ENCODE measurements around the gene ERC2. TPM values are rescaled to one million over a fixed set of nuclear protein-coding genes. Genes with fewer than 3 reads are reported as not detected.

Gene ERC2
- polyA plus RNA-seq, 3 donors = not detected

DNA sequence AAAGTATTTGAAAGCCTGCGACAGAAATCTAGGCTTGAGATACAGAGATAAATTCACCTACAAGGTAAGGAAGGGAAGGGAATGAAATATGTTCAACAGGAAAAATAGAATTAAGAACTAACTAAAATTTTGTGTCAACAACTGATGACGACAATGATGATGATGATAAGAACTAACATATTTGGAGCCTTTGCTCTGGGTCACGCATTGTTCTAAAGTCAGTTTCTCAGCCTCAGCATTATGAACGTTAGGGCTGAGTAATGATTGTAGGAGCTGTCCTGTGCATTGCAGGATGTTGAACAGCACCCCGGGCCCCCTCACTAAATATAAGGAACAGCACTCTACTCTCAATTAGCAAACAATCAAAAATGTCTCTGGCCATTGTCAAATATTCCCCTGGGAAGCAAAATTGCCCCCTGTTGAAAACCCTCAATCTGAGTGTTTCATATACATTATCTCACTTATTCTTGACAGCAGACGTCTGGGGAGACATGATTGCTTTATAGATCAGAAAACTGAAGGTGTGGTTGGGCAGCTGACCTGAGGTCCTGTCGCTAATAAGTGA is 88.5 kb downstream of the ERC2 start:
- H2AFZ ChIP-seq (ENCODE audit: insufficient read depth, low read depth, low read length, poor library complexity, severe bottlenecking) = no peak overlapping the region
- Mint-ChIP-seq H3K27me3 (ENCODE audit: low read depth in 3 of 3) (peaks cover 0 to 4% (median 0%) of the 10 kb centered on the region in 3 donors), H3K9me3 (peaks cover 8 to 18% (median 13%) of the 10 kb centered on the region in 7 donors), H3K36me3 (no peaks in the 10 kb centered on the region), H3K4me1 (peaks cover 3% of the 10 kb centered on the region), H3K4me3 (no peak overlapping the region), H3K27ac (no peak overlapping the region)
- no peak overlapping the region for H3K4me2 ChIP-seq (replicated peaks; ENCODE audit: extremely low read depth, low read length, poor library complexity, severe bottlenecking)
- no peaks in the 10 kb centered on the region for H3K4me1 ChIP-seq (ENCODE audit: control insufficient read depth in 1 of 2, insufficient read depth in 2 of 2, low read length in 2 of 2)
- H3K4me3 ChIP-seq (replicated peaks in 1 of 3; ENCODE audit: low read depth in 2 of 3, low read length in 3 of 3) = no peak overlapping the region
- no peaks in the 10 kb centered on the region for H4K20me1 ChIP-seq (ENCODE audit: insufficient read depth, low read length)
- 84% methylated on average over 5 of the region's 7 CpGs for WGBS (ENCODE audit: insufficient coverage)
- H3K79me2 ChIP-seq (ENCODE audit: insufficient read depth, low read length) = no peaks in the 10 kb centered on the region
- TF ChIP-seq, protein P1, sequence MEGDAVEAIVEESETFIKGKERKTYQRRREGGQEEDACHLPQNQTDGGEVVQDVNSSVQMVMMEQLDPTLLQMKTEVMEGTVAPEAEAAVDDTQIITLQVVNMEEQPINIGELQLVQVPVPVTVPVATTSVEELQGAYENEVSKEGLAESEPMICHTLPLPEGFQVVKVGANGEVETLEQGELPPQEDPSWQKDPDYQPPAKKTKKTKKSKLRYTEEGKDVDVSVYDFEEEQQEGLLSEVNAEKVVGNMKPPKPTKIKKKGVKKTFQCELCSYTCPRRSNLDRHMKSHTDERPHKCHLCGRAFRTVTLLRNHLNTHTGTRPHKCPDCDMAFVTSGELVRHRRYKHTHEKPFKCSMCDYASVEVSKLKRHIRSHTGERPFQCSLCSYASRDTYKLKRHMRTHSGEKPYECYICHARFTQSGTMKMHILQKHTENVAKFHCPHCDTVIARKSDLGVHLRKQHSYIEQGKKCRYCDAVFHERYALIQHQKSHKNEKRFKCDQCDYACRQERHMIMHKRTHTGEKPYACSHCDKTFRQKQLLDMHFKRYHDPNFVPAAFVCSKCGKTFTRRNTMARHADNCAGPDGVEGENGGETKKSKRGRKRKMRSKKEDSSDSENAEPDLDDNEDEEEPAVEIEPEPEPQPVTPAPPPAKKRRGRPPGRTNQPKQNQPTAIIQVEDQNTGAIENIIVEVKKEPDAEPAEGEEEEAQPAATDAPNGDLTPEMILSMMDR (IDR thresholded peaks at IDR 0.05) = no peak
- no peaks in the 10 kb centered on the region for H3K36me3 ChIP-seq (replicated peaks in 1 of 2; ENCODE audit: control insufficient read depth in 1 of 2, insufficient read depth in 2 of 2, low read length in 2 of 2)
- peaks cover 5 to 11% of the 10 kb centered on the region in 2 donors for H3K9me3 ChIP-seq (replicated peaks in 1 of 2; ENCODE audit: control insufficient read depth in 1 of 2, insufficient read depth in 1 of 2, low read length in 2 of 2)
- intact Hi-C loops (cut with micrococcal nuclease) = no loop called here
- H3K27me3 ChIP-seq (ENCODE audit: control insufficient read depth in 2 of 2, insufficient read depth in 2 of 2, low read length in 2 of 2) = no peaks in the 10 kb centered on the region
- H3K27ac ChIP-seq (ENCODE audit: low read depth in 1 of 2, low read length in 2 of 2) = no peak overlapping the region
- H3K9ac ChIP-seq (ENCODE audit: insufficient read depth, low read length, poor library complexity, severe bottlenecking) = no peak overlapping the region
- DNase-seq = no peak

DNA sequence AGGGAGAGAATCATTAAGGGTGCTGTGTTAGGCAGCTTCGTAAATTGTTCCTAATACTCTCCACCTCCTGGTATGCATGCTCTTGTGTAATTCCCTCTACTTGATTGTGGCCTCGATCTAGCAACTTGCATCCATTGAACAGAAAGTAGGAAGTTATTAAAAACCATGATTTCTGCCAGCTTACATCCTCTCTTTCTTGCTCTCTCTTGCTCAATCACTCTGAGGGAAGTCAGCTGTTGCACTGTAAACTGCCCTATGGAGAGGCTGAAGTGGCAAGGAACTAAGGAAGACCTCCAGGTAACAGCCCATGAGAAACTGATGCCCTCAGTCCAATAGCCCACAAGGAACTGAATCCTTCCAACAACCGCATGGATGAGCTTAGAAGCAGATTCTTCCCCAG is 92.6 kb downstream of the ERC2 start:
- no peak for DNase-seq
- Histone ChIP-seq H3K9me3 (replicated peaks in 1 of 2; ENCODE audit: control insufficient read depth in 1 of 2, insufficient read depth in 1 of 2, low read length in 2 of 2) (peaks cover 5 to 11% of the 10 kb centered on the region in 2 donors), H3K27ac (ENCODE audit: low read depth in 1 of 2, low read length in 2 of 2) (no peak overlapping the region), H3K9ac (ENCODE audit: insufficient read depth, low read length, poor library complexity, severe bottlenecking) (no peak overlapping the region), H2AFZ (ENCODE audit: insufficient read depth, low read depth, low read length, poor library complexity, severe bottlenecking) (no peak overlapping the region), H3K27me3 (ENCODE audit: control insufficient read depth in 2 of 2, insufficient read depth in 2 of 2, low read length in 2 of 2) (no peaks in the 10 kb centered on the region), H3K79me2 (ENCODE audit: insufficient read depth, low read length) (no peaks in the 10 kb centered on the region), H3K36me3 (replicated peaks in 1 of 2; ENCODE audit: control insufficient read depth in 1 of 2, insufficient read depth in 2 of 2, low read length in 2 of 2) (no peaks in the 10 kb centered on the region), H3K4me2 (replicated peaks; ENCODE audit: extremely low read depth, low read length, poor library complexity, severe bottlenecking) (no peak overlapping the region), H3K4me3 (replicated peaks in 1 of 3; ENCODE audit: low read depth in 2 of 3, low read length in 3 of 3) (no peak overlapping the region), H4K20me1 (ENCODE audit: insufficient read depth, low read length) (no peaks in the 10 kb centered on the region), H3K4me1 (ENCODE audit: control insufficient read depth in 1 of 2, insufficient read depth in 2 of 2, low read length in 2 of 2) (no peaks in the 10 kb centered on the region)
- Mint-ChIP-seq H3K27ac (peak overlapping the region in 1 of 7 donors; percentile 6), H3K27me3 (ENCODE audit: low read depth in 3 of 3) (peaks cover 0 to 4% (median 0%) of the 10 kb centered on the region in 3 donors), H3K36me3 (no peaks in the 10 kb centered on the region), H3K4me1 (peaks cover 3% of the 10 kb centered on the region), H3K9me3 (peaks cover 8 to 18% (median 14%) of the 10 kb centered on the region in 7 donors), H3K4me3 (no peak overlapping the region)
- TF ChIP-seq, protein P1 (IDR thresholded peaks at IDR 0.05) = no peak
- intact Hi-C loops (cut with micrococcal nuclease) = no loop called here
- no CpG with 5 or more reads among the region's 3 CpGs for WGBS (ENCODE audit: insufficient coverage)

All from CD14-positive monocyte (primary cell).